CD4-positive, alpha-beta T cell treated with Interleukin-6 at 100 ng/mL for 8 hours (primary cell): Measurements from ENCODE around the gene CCDC85B.

ENCODE experiments used
- DNase-seq: peaks from one replicate; pipeline ENCODE4 v3.0.0-alpha.2; 2020; ENCODE audit warnings: mixed read lengths, low spot score

The CCDC85B gene

DNA sequence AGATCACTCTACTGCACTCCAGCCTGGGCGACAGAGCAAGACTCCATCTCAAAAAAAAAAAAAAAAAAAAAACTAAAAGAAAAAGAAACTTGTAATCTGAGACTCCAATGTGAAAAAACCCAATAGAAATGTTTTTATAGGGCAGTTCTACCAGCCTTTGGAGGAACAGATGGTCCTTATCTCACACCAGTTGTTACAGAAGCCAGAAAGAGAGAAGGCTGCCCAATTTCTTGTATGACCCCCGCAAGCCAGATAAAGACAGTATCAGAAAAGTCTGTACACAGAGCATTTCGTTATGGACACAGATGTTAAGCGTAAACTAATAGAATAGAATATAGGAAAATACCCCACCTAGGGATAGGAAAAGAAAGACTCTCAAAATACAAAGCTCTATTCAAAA is 43.5 kb downstream of the CCDC85B start:
- DNase-seq = no peak

DNA sequence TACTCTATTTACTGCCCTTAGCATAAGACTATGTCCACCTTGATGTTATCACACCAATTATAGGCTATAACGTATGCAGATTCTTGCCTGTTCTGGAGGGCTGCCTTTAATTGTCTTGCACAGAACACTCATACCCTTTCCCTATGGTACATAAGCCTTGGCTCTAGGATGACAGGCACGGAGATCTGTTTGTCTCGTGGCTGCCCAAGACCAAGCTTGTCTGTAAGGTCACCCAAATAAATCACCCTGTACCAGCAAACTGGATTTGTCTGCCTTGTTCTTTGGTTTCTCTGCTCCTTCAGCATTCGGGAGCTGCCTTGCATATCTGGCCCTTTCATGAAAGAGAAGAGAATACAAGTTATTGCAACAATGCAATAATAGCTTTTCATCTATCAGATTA is 47.3 kb downstream of the CCDC85B start:
- no peak for DNase-seq
